WERI-Rb-1 (cell line): Measurements from ENCODE around the gene JOSD2.

Experiments
- DNase-seq: peaks from one replicate; pipeline ENCODE4 v3.0.0-alpha.2; 2020
- H3K27ac ChIP-seq: fragments of 250-450 bp; sonication (Bioruptor Pico); 2 replicates; pipeline ENCODE4 v1.5.1; 2020; ENCODE audit warnings: mild to moderate bottlenecking, moderate library complexity
- H3K27me3 ChIP-seq: fragments of 250-450 bp; sonication (Bioruptor Pico); 2 replicates; pipeline ENCODE4 v1.5.1; 2021; ENCODE audit warnings: mild to moderate bottlenecking, low read depth, moderate library complexity; ENCODE audit not compliant: insufficient read depth, severe bottlenecking
- H3K36me3 ChIP-seq: fragments of 250-450 bp; sonication (Bioruptor Pico); 2 replicates; pipeline ENCODE4 v1.5.1; 2020; ENCODE audit warnings: mild to moderate bottlenecking, moderate library complexity
- H3K4me3 ChIP-seq: 2 replicates; pipeline ENCODE4 v1.5.1; 2011; ENCODE audit warnings: low read depth, mild to moderate bottlenecking, control low read depth, low read length
- H3K9me3 ChIP-seq: fragments of 250-450 bp; sonication (Bioruptor Pico); 2 replicates; pipeline ENCODE4 v1.5.1; 2021; ENCODE audit warnings: mild to moderate bottlenecking, moderate library complexity; ENCODE audit not compliant: severe bottlenecking
- CTCF ChIP-seq: IDR thresholded peaks from 2 replicates; pipeline ENCODE4 v1.5.1; 2011; ENCODE audit warnings: low read depth, mild to moderate bottlenecking, control low read depth, inconsistent platforms, low read length

JOSD2 gene

GRCh38 chr19:50486823-50487515 lies 24.0 kb downstream of the JOSD2 start:
- no peaks in the 10 kb centered on the region for H3K27me3 ChIP-seq
- peak; percentile 82 for DNase-seq
- peaks cover 12% of the 10 kb centered on the region for H3K9me3 ChIP-seq
- no peak overlapping the region for H3K4me3 ChIP-seq
- no peak overlapping the region for H3K27ac ChIP-seq
- peak; percentile 77 for TF ChIP-seq CTCF
- peaks cover 23% of the 10 kb centered on the region for H3K36me3 ChIP-seq

DNA sequence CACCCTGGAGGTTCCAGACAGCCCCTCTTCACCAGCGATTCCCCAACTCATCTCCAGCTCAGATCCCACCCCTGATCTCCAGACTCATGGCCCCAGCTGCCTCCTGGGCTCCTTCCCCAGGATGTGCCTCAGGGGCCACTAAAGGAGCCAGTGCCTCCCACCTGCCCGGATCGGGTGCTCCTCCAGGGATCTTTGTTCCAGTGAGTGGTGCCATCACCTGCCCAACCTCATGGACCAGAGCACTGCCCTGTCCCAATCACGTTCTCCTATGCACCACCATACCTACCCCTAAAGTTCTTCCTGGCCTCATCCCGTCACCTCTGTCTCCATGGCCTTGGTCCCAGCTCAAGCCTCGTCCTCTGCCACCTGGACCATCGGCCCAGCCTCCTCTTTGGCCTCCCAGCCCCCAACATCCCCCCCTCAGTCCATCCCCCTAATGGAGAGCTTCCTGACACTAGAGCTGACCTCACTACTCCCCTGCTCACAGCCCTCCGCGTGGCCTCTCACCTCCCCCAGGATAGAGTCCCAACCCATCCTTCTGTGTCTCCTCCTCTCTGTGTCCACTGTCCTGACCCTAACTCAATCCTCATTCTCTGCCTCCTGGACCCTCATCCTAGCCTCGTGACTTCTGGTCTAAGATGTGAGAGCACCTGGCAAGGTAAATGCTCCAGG lies 25.6 kb downstream of the JOSD2 start:
- TF ChIP-seq CTCF, result no peak
- DNase-seq, result no peak
- H3K27ac ChIP-seq, result no peak overlapping the region

GRCh38 chr19:50482916-50483315 lies 28.1 kb downstream of the JOSD2 start:
- TF ChIP-seq CTCF, result no peak
- H3K4me3 ChIP-seq, result no peak overlapping the region
- DNase-seq, result no peak
- H3K27me3 ChIP-seq, result no peaks in the 10 kb centered on the region
- peaks cover 12% of the 10 kb centered on the region for H3K9me3 ChIP-seq
- peaks cover 15% of the 10 kb centered on the region for H3K36me3 ChIP-seq
- no peak overlapping the region for H3K27ac ChIP-seq

More for the DNA sequence above, 25.6 kb downstream of the JOSD2 start:
- peaks cover 12% of the 10 kb centered on the region for H3K9me3 ChIP-seq
- H3K4me3 ChIP-seq, result no peak overlapping the region
- no peaks in the 10 kb centered on the region for H3K27me3 ChIP-seq
- peaks cover 18% of the 10 kb centered on the region for H3K36me3 ChIP-seq

- no peak overlapping the region for H3K27ac ChIP-seq
- H3K9me3 ChIP-seq, result peaks cover 12% of the 10 kb centered on the region
- peaks cover 13% of the 10 kb centered on the region for H3K36me3 ChIP-seq
- TF ChIP-seq CTCF, result no peak
- H3K4me3 ChIP-seq, result no peak overlapping the region
- no peaks in the 10 kb centered on the region for H3K27me3 ChIP-seq
- no peak for DNase-seq
Observed at GRCh38 chr19:50482271-50482855, 28.6 kb downstream of the JOSD2 start.

GRCh38 chr19:50481351-50482149 lies 29.4 kb downstream of the JOSD2 start:
- Histone ChIP-seq H3K27ac (no peak overlapping the region), H3K36me3 (peaks cover 5% of the 10 kb centered on the region; the same call in 1 of the 2 replicates), H3K4me3 (no peak overlapping the region), H3K9me3 (peaks cover 5% of the 10 kb centered on the region), H3K27me3 (no peaks in the 10 kb centered on the region)
- DNase-seq, result no peak
- no peak for TF ChIP-seq CTCF
